SK-N-SH treated with all-trans-retinoic acid at 6 μM for 48 hours (cell line): Measurements from ENCODE around the gene CDH20.

Experiments used
- ARNTL ChIP-seq: fragments of 450-650 bp; formaldehyde crosslinking; IDR thresholded peaks from 2 replicates; pipeline ENCODE4 v1.5.0; 2020; ENCODE audit warnings: low read depth, mild to moderate bottlenecking, moderate library complexity, borderline replicate concordance
- BACH2 ChIP-seq: fragments of 250-450 bp; sonication (Bioruptor Pico); IDR thresholded peaks from 2 replicates; pipeline ENCODE4 v1.9.0; 2021; ENCODE audit warnings: mild to moderate bottlenecking, borderline replicate concordance
- CSRNP3 ChIP-seq: fragments of 250-450 bp; sonication (Bioruptor Pico); IDR thresholded peaks from 2 replicates; pipeline ENCODE4 v1.5.1; 2021; ENCODE audit warnings: mild to moderate bottlenecking, moderate library complexity
- GLIS3 ChIP-seq: fragments of 250-450 bp; sonication (Bioruptor Pico); IDR thresholded peaks from 2 replicates; pipeline ENCODE4 v1.5.0; 2020; ENCODE audit warnings: mild to moderate bottlenecking, moderate library complexity
- OSR1 ChIP-seq: fragments of 250-450 bp; sonication (Bioruptor Pico); IDR thresholded peaks from 2 replicates; pipeline ENCODE4 v1.8.0; 2022; ENCODE audit warnings: moderate library complexity, mild to moderate bottlenecking, inconsistent platforms
- PATZ1 ChIP-seq: fragments of 250-450 bp; sonication (Bioruptor Pico); IDR thresholded peaks from 2 replicates; pipeline ENCODE4 v1.8.0; 2020; ENCODE audit warnings: mild to moderate bottlenecking, moderate library complexity, borderline replicate concordance
- RARB ChIP-seq: fragments of 250-450 bp; sonication (Bioruptor Pico); IDR thresholded peaks from 2 replicates; pipeline ENCODE4 v1.8.0; 2021; ENCODE audit warnings: mild to moderate bottlenecking, moderate library complexity
- SNAI2 ChIP-seq: fragments of 250-450 bp; sonication (Bioruptor Pico); IDR thresholded peaks from 2 replicates; pipeline ENCODE4 v1.5.0; 2020; ENCODE audit warnings: mild to moderate bottlenecking, moderate library complexity
- TCF4 ChIP-seq: fragments of 250-450 bp; sonication (Bioruptor Pico); IDR thresholded peaks from 2 replicates; pipeline ENCODE4 v1.8.0; 2021; ENCODE audit warnings: mild to moderate bottlenecking, moderate library complexity, borderline replicate concordance
- ZFP3 ChIP-seq: fragments of 250-450 bp; sonication (Bioruptor Pico); IDR thresholded peaks from 2 replicates; pipeline ENCODE4 v1.5.0; 2020; ENCODE audit warnings: mild to moderate bottlenecking, moderate library complexity
- ZFP30 ChIP-seq: fragments of 450-650 bp; formaldehyde crosslinking; IDR thresholded peaks from 2 replicates; pipeline ENCODE4 v1.5.0; 2022; ENCODE audit warnings: mild to moderate bottlenecking, moderate library complexity
- ZNF8 ChIP-seq: fragments of 450-650 bp; formaldehyde crosslinking; IDR thresholded peaks from 2 replicates; pipeline ENCODE4 v1.5.0; 2020; ENCODE audit warnings: mild to moderate bottlenecking, moderate library complexity

GRCh38 chr18:61322265-61322873 is 10.9 kb upstream of the CDH20 start:
- TF ChIP-seq PATZ1 (CRISPR knock-in tag) (no peak), ZNF8 (no peak), ARNTL (CRISPR knock-in tag) (no peak), TCF4 (no peak), ZFP30 (no peak), BACH2 (CRISPR knock-in tag) (no peak), SNAI2 (CRISPR knock-in tag) (no peak), CSRNP3 (CRISPR knock-in tag) (no peak), OSR1 (CRISPR knock-in tag) (no peak), ZFP3 (CRISPR knock-in tag) (no peak), RARB (no peak), GLIS3 (CRISPR knock-in tag) (no peak)
